HepG2 (cell line): ENCODE data around the gene JMJD8. TPM values are rescaled to one million over a fixed set of nuclear protein-coding genes. Genes with fewer than 3 reads are reported as not detected.

Experiments used
- ATAC-seq: fragments of 200-7000 bp; cut with Tn5 transposase; 3 replicates; pipeline ENCODE4 v1.9.1; 2020; ENCODE audit warnings: mild to moderate bottlenecking, moderate library complexity
- BruUV-seq: library from RNA; stranded (reverse); fragments of 400-500 nt; replicated peaks from 2 replicates; lab custom pipeline; 2021; lab: Mats Ljungman, UMichigan
- CTCF ChIA-PET: fragments of 300-600 bp; formaldehyde crosslinking; extraction: SDS; loops from one replicate; lab custom pipeline; 2021; ENCODE audit warnings: low total read pairs, inconsistent platforms, low intra/inter-chr PET ratio; lab: Yijun Ruan, JAX
- POLR2A ChIA-PET: fragments of 350-600 bp; sonication (Branson Sonifier 250); formaldehyde crosslinking; loops from one replicate; lab custom pipeline; 2020; ENCODE audit warnings: antibody characterized with exemption, inconsistent platforms; lab: Yijun Ruan, JAX
- DNase-seq: peaks from one replicate; pipeline ENCODE4 v3.0.0-alpha.2; 2015; ENCODE audit warnings: low spot score
- FAIRE-seq: peaks from 3 replicates; lab custom pipeline; 2011; peaks lifted over from hg19 to GRCh38; lab: Jason Lieb, UNC
- H2AFZ ChIP-seq: one replicate; pipeline ENCODE4 v1.6.1; 2011; ENCODE audit warnings: low read length, inconsistent platforms
- H3K27ac ChIP-seq: fragments of 300-600 bp; 3 replicates; pipeline ENCODE4 v1.8.0; 2011; ENCODE audit warnings: mixed run types, mild to moderate bottlenecking, mixed read lengths, low read length, inconsistent platforms; ENCODE audit not compliant: insufficient read depth; ENCODE audit errors: extremely low read length
- H3K27me3 ChIP-seq, 2 experiments: fragments of 200-600 bp in 1 of 2; 2 replicates in 1 of 2; 3 replicates in 1 of 2; pipeline versions ENCODE4 v1.6.0 to v1.8.0; 2011; ENCODE audit warnings: low read length in 2 of 2, mild to moderate bottlenecking in 2 of 2, moderate library complexity in 2 of 2, inconsistent platforms in 1 of 2; ENCODE audit not compliant: insufficient read depth in 2 of 2, control insufficient read depth in 1 of 2
- H3K36me3 ChIP-seq, 2 experiments: fragments of 200-600 bp in 1 of 2; replicated peaks in 1 of 2; 2 replicates in 1 of 2; 3 replicates in 1 of 2; pipeline versions ENCODE4 v1.5.1 to v1.8.0; 2011; ENCODE audit warnings: low read length in 2 of 2, inconsistent platforms in 1 of 2; ENCODE audit not compliant: insufficient read depth in 2 of 2, control insufficient read depth in 1 of 2
- H3K4me1 ChIP-seq: 2 replicates; pipeline ENCODE4 v1.5.1; 2012; ENCODE audit warnings: low read length, inconsistent platforms; ENCODE audit not compliant: insufficient read depth
- H3K4me2 ChIP-seq: 2 replicates; pipeline ENCODE4 v1.6.0; 2011; ENCODE audit warnings: low read depth, low read length, inconsistent platforms
- H3K4me3 ChIP-seq, 3 experiments: fragments of 200-600 bp in 1 of 3; sonication (generic), shearing (Covaris generic) in 1 of 3; replicated peaks in 1 of 3; 2 replicates each; pipeline ENCODE4 v1.5.1; 2011 to 2016; ENCODE audit warnings: low read length in 3 of 3, inconsistent platforms in 2 of 3, low read depth in 2 of 3, mild to moderate bottlenecking in 2 of 3, control low read depth in 1 of 3, mixed read lengths in 1 of 3; ENCODE audit not compliant: insufficient read depth in 1 of 3
- H3K79me2 ChIP-seq: one replicate; pipeline ENCODE4 v1.6.1; 2011; ENCODE audit warnings: low read length, inconsistent platforms; ENCODE audit not compliant: insufficient read depth
- H3K9ac ChIP-seq: 2 replicates; pipeline ENCODE4 v1.6.0; 2011; ENCODE audit warnings: mild to moderate bottlenecking, low read depth, low read length, inconsistent platforms; ENCODE audit not compliant: insufficient read depth
- H3K9me3 ChIP-seq: 2 replicates; pipeline ENCODE4 v1.5.1; 2012; ENCODE audit warnings: mild to moderate bottlenecking, low read length
- H4K20me1 ChIP-seq: 2 replicates; pipeline ENCODE4 v1.6.0; 2011; ENCODE audit warnings: inconsistent platforms, mild to moderate bottlenecking, low read length, moderate library complexity; ENCODE audit not compliant: insufficient read depth
- AGO2 ChIP-seq: fragments of 200-400 bp; formaldehyde crosslinking; optimal IDR thresholded peaks from 2 replicates; pipeline ENCODE3; 2017; ENCODE audit warnings: mild to moderate bottlenecking, low read depth, low read length, moderate library complexity
- HIVEP1 ChIP-seq: sonication (generic); formaldehyde crosslinking; IDR thresholded peaks from 2 replicates; pipeline ENCODE4 v1.4.0; 2020; ENCODE audit warnings: mild to moderate bottlenecking, missing genetic modification reagents
- KDM2A ChIP-seq: sonication (generic); formaldehyde crosslinking; IDR thresholded peaks from 2 replicates; pipeline ENCODE4 v1.4.0; 2020; ENCODE audit warnings: low read depth, missing genetic modification reagents, borderline replicate concordance
- NR3C1 ChIP-seq: sonication (generic); formaldehyde crosslinking; IDR thresholded peaks from 2 replicates; pipeline ENCODE4 v1.4.0; 2020; ENCODE audit warnings: missing genetic modification reagents
- RXRA ChIP-seq: sonication (generic); formaldehyde crosslinking; IDR thresholded peaks from 2 replicates; pipeline ENCODE4 v1.5.1; 2020; ENCODE audit warnings: missing genetic modification reagents
- ZFX ChIP-seq: sonication (generic); formaldehyde crosslinking; IDR thresholded peaks from 2 replicates; pipeline ENCODE4 v1.4.0; 2020; ENCODE audit warnings: mild to moderate bottlenecking, low read depth, missing genetic modification reagents, moderate library complexity
- WGBS: methylation state at CpG from one replicate; pipeline ENCODE4 v1.1.6; 2017; ENCODE audit warnings: low lambda C conversion rate; 5-methylcytosine and 5-hydroxymethylcytosine counted together
- in situ Hi-C: cut with HindIII; loops from 2 replicates; pipeline ENCODE4 v1.10.0; 2017; ENCODE audit warnings: low pct_unique_long_range_greater_than_20kb; ENCODE audit not compliant: extremely low pct_ligation_motif_present
- intact Hi-C: fragments of 100-400 bp; cut with micrococcal nuclease; formaldehyde crosslinking; loops from one replicate; pipeline ENCODE4 v1.10.0; 2022; ENCODE audit not compliant: unreplicated experiment
- polyA plus RNA-seq, 8 experiments: library from polyadenylated mRNA; depleted of rRNA in 3 of 8; stranded (reverse) in 7 of 8; unstranded in 1 of 8; fragments of >200 nt; fragmentation: Illumina TruSeq in 4 of 8; extraction: Trizol in 4 of 8; gene quantifications; 2 replicates each; pipeline versions ENCODE4 v1.2.1 to v1.2.3, GENCODE V29; 2011 to 2016; ENCODE audit warnings: low read depth in 4 of 8, missing spikeins in 1 of 8, mixed read lengths in 1 of 8; ENCODE audit not compliant: insufficient read depth in 1 of 8
- total RNA-seq, 5 experiments: library from RNA; depleted of rRNA; stranded (reverse); fragments of >200 nt; fragmentation: Illumina TruSeq; extraction: Trizol; gene quantifications; 2 replicates each; pipeline ENCODE4 v1.2.3, GENCODE V29; 2016; ENCODE audit warnings: low read depth in 1 of 5
- TF ChIP-seq, protein P1 (sequence below): sonication (generic); formaldehyde crosslinking; IDR thresholded peaks from 2 replicates; pipeline ENCODE4 v1.9.0; 2022; ENCODE audit warnings: missing genetic modification reagents, mild to moderate bottlenecking, borderline replicate concordance
- TF ChIP-seq, protein P2 (sequence below): sonication (generic); formaldehyde crosslinking; IDR thresholded peaks from 2 replicates; pipeline ENCODE4 v1.9.0; 2022; ENCODE audit warnings: low read depth, missing genetic modification reagents
- TF ChIP-seq, protein P3 (sequence below): sonication (generic); formaldehyde crosslinking; IDR thresholded peaks from 2 replicates; pipeline ENCODE4 v1.5.1; 2020; ENCODE audit warnings: mild to moderate bottlenecking, missing genetic modification reagents, moderate library complexity
- TF ChIP-seq, protein P4 (sequence below): IDR thresholded peaks from 2 replicates; pipeline ENCODE4 v1.6.1; 2012; ENCODE audit warnings: low read depth, low read length, improper control_type of control experiment

Gene JMJD8
- total and polyA plus RNA-seq, 2 of the 13 experiments (the other 11 are each of a cell fraction or from before 2014, with no cell fraction given): 2.6 to 11.8 TPM

DNA sequence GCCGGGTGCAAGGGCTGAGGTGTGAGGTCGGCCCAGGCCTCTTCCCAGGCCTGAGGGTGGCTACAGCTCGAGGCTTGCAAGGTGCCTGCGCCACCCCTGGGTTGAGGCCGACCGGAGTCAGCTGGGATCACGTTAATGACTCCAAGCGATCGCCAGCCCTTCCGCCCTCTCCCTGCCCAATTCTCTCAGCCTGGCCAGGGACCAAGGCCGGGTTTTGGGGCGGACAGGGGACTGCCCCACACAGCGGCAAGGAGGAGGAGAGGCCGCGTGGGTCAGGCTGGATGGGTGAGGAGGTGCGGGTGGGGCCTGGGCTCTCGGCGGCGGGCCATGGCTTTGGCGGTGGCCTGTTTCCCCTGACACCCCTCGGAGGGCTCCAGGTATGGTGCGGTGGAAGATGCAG is 9.2 kb upstream of the JMJD8 start:
- Histone ChIP-seq H3K9me3 (no peaks in the 10 kb centered on the region), H3K4me1 (peaks cover 26% of the 10 kb centered on the region), H2AFZ (no peak overlapping the region), H3K79me2 (peaks cover 2% of the 10 kb centered on the region), H4K20me1 (no peaks in the 10 kb centered on the region), H3K27ac (no peak overlapping the region), H3K4me3 (peak overlapping the region in 1 of 3 experiments; percentile 69; a peak in 1 of 6 replicates), H3K4me2 (peak overlapping the region; percentile 84; the same call in 1 of the 2 replicates), H3K36me3 (no peaks in the 10 kb centered on the region), H3K27me3 (peaks cover 7 to 33% of the 10 kb centered on the region in 2 experiments), H3K9ac (no peak overlapping the region)
- intact Hi-C loops (no loop called here), in situ Hi-C loops (no loop called here)
- POLR2A ChIA-PET: interaction anchor here (3.4 kb wide), 1 partner anchor 27 kb away, joined by 21 read pairs; the partner anchor contains the start of gene ANTKMT
- FAIRE-seq (no peak), ATAC-seq (no peak), DNase-seq (no peak)
- CTCF ChIA-PET: no interaction called here
- TF ChIP-seq, protein P1, sequence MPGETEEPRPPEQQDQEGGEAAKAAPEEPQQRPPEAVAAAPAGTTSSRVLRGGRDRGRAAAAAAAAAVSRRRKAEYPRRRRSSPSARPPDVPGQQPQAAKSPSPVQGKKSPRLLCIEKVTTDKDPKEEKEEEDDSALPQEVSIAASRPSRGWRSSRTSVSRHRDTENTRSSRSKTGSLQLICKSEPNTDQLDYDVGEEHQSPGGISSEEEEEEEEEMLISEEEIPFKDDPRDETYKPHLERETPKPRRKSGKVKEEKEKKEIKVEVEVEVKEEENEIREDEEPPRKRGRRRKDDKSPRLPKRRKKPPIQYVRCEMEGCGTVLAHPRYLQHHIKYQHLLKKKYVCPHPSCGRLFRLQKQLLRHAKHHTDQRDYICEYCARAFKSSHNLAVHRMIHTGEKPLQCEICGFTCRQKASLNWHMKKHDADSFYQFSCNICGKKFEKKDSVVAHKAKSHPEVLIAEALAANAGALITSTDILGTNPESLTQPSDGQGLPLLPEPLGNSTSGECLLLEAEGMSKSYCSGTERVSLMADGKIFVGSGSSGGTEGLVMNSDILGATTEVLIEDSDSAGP (CRISPR knock-in tag): peak; percentile 44; the same call in 1 of the 2 replicates
- TF ChIP-seq ZFX (CRISPR knock-in tag): 0 out of 2 replicates have a peak, but pooled peaks have one; percentile 25
- peak; percentile 55 for TF ChIP-seq AGO2
- no peak for TF ChIP-seq NR3C1 (CRISPR knock-in tag)
- peak; percentile 35; the same call in 1 of the 2 replicates for TF ChIP-seq RXRA (CRISPR knock-in tag)
- TF ChIP-seq, protein P2, sequence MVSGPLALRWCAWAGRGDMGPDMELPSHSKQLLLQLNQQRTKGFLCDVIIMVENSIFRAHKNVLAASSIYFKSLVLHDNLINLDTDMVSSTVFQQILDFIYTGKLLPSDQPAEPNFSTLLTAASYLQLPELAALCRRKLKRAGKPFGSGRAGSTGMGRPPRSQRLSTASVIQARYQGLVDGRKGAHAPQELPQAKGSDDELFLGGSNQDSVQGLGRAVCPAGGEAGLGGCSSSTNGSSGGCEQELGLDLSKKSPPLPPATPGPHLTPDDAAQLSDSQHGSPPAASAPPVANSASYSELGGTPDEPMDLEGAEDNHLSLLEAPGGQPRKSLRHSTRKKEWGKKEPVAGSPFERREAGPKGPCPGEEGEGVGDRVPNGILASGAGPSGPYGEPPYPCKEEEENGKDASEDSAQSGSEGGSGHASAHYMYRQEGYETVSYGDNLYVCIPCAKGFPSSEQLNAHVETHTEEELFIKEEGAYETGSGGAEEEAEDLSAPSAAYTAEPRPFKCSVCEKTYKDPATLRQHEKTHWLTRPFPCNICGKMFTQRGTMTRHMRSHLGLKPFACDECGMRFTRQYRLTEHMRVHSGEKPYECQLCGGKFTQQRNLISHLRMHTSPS (CRISPR knock-in tag): 0 out of 2 replicates have a peak, but pooled peaks have one; percentile 27
- TF ChIP-seq, protein P3, sequence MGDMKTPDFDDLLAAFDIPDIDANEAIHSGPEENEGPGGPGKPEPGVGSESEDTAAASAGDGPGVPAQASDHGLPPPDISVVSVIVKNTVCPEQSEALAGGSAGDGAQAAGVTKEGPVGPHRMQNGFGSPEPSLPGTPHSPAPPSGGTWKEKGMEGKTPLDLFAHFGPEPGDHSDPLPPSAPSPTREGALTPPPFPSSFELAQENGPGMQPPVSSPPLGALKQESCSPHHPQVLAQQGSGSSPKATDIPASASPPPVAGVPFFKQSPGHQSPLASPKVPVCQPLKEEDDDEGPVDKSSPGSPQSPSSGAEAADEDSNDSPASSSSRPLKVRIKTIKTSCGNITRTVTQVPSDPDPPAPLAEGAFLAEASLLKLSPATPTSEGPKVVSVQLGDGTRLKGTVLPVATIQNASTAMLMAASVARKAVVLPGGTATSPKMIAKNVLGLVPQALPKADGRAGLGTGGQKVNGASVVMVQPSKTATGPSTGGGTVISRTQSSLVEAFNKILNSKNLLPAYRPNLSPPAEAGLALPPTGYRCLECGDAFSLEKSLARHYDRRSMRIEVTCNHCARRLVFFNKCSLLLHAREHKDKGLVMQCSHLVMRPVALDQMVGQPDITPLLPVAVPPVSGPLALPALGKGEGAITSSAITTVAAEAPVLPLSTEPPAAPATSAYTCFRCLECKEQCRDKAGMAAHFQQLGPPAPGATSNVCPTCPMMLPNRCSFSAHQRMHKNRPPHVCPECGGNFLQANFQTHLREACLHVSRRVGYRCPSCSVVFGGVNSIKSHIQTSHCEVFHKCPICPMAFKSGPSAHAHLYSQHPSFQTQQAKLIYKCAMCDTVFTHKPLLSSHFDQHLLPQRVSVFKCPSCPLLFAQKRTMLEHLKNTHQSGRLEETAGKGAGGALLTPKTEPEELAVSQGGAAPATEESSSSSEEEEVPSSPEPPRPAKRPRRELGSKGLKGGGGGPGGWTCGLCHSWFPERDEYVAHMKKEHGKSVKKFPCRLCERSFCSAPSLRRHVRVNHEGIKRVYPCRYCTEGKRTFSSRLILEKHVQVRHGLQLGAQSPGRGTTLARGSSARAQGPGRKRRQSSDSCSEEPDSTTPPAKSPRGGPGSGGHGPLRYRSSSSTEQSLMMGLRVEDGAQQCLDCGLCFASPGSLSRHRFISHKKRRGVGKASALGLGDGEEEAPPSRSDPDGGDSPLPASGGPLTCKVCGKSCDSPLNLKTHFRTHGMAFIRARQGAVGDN (CRISPR knock-in tag): 0 out of 2 replicates have a peak, but pooled peaks have one; percentile 19
- TF ChIP-seq KDM2A (CRISPR knock-in tag): peak; percentile 56
- peak; percentile 21; the same call in 1 of the 2 replicates for TF ChIP-seq HIVEP1 (CRISPR knock-in tag)
- TF ChIP-seq, protein P4, sequence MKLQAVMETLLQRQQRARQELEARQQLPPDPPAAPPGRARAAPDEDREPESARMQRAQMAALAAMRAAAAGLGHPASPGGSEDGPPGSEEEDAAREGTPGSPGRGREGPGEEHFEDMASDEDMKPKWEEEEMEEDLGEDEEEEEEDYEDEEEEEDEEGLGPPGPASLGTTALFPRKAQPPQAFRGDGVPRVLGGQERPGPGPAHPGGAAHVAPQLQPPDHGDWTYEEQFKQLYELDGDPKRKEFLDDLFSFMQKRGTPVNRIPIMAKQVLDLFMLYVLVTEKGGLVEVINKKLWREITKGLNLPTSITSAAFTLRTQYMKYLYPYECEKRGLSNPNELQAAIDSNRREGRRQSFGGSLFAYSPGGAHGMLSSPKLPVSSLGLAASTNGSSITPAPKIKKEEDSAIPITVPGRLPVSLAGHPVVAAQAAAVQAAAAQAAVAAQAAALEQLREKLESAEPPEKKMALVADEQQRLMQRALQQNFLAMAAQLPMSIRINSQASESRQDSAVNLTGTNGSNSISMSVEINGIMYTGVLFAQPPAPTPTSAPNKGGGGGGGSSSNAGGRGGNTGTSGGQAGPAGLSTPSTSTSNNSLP: no peak
- BruUV-seq: no TSS peak
- 100% methylated on average over 1 of the region's 22 CpGs for WGBS
